GM12874 (cell line): ENCODE measurements around the gene SCGB2B2.

Source experiments
- CTCF ChIP-seq: IDR thresholded peaks from 2 replicates; pipeline ENCODE4 v1.5.1; 2011; ENCODE audit warnings: low read depth, mild to moderate bottlenecking, control low read depth, low read length, moderate library complexity; ENCODE audit not compliant: insufficient read depth

The SCGB2B2 gene

GRCh38 chr19:34667349-34668076 lies 9.4 kb downstream of the SCGB2B2 start:
- TF ChIP-seq CTCF: no peak

- TF ChIP-seq CTCF: no peak
Observed at GRCh38 chr19:34666958-34667265, 10.0 kb downstream of the SCGB2B2 start.

- TF ChIP-seq CTCF: no peak
Observed at GRCh38 chr19:34666200-34666957, 10.6 kb downstream of the SCGB2B2 start.

- no peak for TF ChIP-seq CTCF
Observed at GRCh38 chr19:34664870-34665269, 12.1 kb downstream of the SCGB2B2 start.

- TF ChIP-seq CTCF: no peak
Observed at GRCh38 chr19:34664168-34664567, 12.8 kb downstream of the SCGB2B2 start.

- TF ChIP-seq CTCF: peak; percentile 33; the same call in 1 of the 2 replicates
Observed at GRCh38 chr19:34662919-34663318, 14.0 kb downstream of the SCGB2B2 start.

- TF ChIP-seq CTCF: no peak
Observed at GRCh38 chr19:34661357-34661756, 15.6 kb downstream of the SCGB2B2 start.
